ENCODE data around the gene MEMO1. TPM values are rescaled to one million over a fixed set of nuclear protein-coding genes. Genes with fewer than 3 reads are reported as not detected.
A peak's percentile ranks its signal among the peaks of the same experiment; 100 is the strongest.

The MEMO1 gene
- total and polyA plus RNA-seq, 9 of the 15 experiments (the other 6 are each of a cell fraction or from before 2014, with no cell fraction given): 22.1 to 87.7 (median 61.2) TPM

DNA sequence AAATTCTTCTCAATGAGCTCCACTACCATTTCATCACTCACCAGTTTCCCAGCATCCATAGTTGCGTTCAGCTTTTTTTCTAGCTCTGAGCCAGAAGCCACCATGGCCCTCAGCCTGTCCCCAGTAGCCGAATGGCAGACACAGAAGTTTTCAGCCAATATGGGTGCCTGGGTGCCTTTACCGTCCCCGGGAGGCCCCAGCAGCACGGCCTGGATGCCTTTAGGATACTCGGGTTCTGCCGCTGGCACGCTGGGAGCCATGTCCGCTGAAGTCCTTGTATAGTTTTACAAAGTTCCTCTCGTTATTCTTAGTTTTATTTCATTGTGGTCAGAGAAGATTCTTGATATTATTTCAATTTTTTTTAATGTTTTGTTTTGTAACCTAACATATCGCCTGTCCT is 187.2 kb downstream of the MEMO1 start:
- peak overlapping the region; percentile 14; the same call in 1 of the 2 replicates for H3K4me2 ChIP-seq (ENCODE audit: insufficient read depth, low read length)
- no peak overlapping the region for H3K27ac ChIP-seq (ENCODE audit: extremely low read depth, low read depth, low read length)
- FAIRE-seq (no peak), ATAC-seq (peak; percentile 61), DNase-seq (ENCODE audit: extremely low read depth in 1 of 4, low spot score in 3 of 4) (no peak)
- no peak overlapping the region for H2AFZ ChIP-seq (ENCODE audit: low read depth, low read length)
- POLR2A ChIA-PET: interaction anchor here (0.9 kb wide), 1 partner anchor 11 kb away, joined by 3 read pairs; no protein-coding TSS in a partner anchor
- no peaks in the 10 kb centered on the region for H3K9me1 ChIP-seq (ENCODE audit: control insufficient read depth, insufficient read depth, low read length)
- TF ChIP-seq, protein P1, sequence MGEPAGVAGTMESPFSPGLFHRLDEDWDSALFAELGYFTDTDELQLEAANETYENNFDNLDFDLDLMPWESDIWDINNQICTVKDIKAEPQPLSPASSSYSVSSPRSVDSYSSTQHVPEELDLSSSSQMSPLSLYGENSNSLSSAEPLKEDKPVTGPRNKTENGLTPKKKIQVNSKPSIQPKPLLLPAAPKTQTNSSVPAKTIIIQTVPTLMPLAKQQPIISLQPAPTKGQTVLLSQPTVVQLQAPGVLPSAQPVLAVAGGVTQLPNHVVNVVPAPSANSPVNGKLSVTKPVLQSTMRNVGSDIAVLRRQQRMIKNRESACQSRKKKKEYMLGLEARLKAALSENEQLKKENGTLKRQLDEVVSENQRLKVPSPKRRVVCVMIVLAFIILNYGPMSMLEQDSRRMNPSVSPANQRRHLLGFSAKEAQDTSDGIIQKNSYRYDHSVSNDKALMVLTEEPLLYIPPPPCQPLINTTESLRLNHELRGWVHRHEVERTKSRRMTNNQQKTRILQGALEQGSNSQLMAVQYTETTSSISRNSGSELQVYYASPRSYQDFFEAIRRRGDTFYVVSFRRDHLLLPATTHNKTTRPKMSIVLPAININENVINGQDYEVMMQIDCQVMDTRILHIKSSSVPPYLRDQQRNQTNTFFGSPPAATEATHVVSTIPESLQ (CRISPR knock-in tag; IDR thresholded peaks at IDR 0.05): no peak
- TF ChIP-seq, protein P2, sequence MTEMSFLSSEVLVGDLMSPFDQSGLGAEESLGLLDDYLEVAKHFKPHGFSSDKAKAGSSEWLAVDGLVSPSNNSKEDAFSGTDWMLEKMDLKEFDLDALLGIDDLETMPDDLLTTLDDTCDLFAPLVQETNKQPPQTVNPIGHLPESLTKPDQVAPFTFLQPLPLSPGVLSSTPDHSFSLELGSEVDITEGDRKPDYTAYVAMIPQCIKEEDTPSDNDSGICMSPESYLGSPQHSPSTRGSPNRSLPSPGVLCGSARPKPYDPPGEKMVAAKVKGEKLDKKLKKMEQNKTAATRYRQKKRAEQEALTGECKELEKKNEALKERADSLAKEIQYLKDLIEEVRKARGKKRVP (CRISPR knock-in tag; IDR thresholded peaks at IDR 0.05): no peak
- TF ChIP-seq, protein P3, sequence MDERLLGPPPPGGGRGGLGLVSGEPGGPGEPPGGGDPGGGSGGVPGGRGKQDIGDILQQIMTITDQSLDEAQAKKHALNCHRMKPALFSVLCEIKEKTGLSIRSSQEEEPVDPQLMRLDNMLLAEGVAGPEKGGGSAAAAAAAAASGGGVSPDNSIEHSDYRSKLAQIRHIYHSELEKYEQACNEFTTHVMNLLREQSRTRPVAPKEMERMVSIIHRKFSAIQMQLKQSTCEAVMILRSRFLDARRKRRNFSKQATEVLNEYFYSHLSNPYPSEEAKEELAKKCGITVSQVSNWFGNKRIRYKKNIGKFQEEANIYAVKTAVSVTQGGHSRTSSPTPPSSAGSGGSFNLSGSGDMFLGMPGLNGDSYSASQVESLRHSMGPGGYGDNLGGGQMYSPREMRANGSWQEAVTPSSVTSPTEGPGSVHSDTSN (CRISPR knock-in tag; IDR thresholded peaks at IDR 0.05; ENCODE audit: low read depth): no peak
- TF ChIP-seq, protein P3 (tag; conservative IDR thresholded peaks at IDR 0.05; ENCODE audit: low read depth): peak; percentile 25; the same call in 1 of the 2 replicates
- no peaks in the 10 kb centered on the region for H3K79me2 ChIP-seq (ENCODE audit: control insufficient read depth, insufficient read depth, low read length)
- in situ Hi-C loops (cut with MboI): no loop called here
- BruUV-seq (replicated peaks): no TSS peak
- no peaks in the 10 kb centered on the region; a peak in 1 of 5 replicates for H3K4me1 ChIP-seq (replicated peaks in 1 of 2; ENCODE audit: control insufficient read depth in 2 of 2, insufficient read depth in 2 of 2, low read length in 2 of 2)
- H3K4me3 ChIP-seq: no peak overlapping the region
- H3K36me3 ChIP-seq (ENCODE audit: control insufficient read depth, insufficient read depth, low read length): no peaks in the 10 kb centered on the region
- no peaks in the 10 kb centered on the region for H3K27me3 ChIP-seq (ENCODE audit: control insufficient read depth in 2 of 2, insufficient read depth in 2 of 2, low read length in 2 of 2)
- H4K20me1 ChIP-seq (replicated peaks; ENCODE audit: control insufficient read depth, insufficient read depth, low read length): no peaks in the 10 kb centered on the region
- peaks cover 3% of the 10 kb centered on the region; the same call in 1 of the 2 replicates for H3K9me3 ChIP-seq (replicated peaks; ENCODE audit: control insufficient read depth, insufficient read depth, low read depth, low read length)
- CTCF ChIA-PET (ENCODE audit: low intra/inter-chr PET ratio): no interaction called here
- no peak overlapping the region for H3K9ac ChIP-seq (ENCODE audit: insufficient read depth in 1 of 2, low read depth in 2 of 2, low read length in 2 of 2)
- intact Hi-C loops (cut with micrococcal nuclease): no loop called here
- 11% methylated on average over 11 of the region's 11 CpGs for whole genome bisulfite sequencing (ENCODE audit: insufficient coverage, low coverage, missing lambda C conversion rate)
